ENCODE data around the gene MYD88.
A peak's percentile ranks its signal among the peaks of the same experiment; 100 is the strongest.
"Not testable (repeated sequence)": the region's sequence is repeated elsewhere in the genome, so short reads cannot be mapped to it uniquely, and the experiment has no call there.

MYD88 gene

DNA sequence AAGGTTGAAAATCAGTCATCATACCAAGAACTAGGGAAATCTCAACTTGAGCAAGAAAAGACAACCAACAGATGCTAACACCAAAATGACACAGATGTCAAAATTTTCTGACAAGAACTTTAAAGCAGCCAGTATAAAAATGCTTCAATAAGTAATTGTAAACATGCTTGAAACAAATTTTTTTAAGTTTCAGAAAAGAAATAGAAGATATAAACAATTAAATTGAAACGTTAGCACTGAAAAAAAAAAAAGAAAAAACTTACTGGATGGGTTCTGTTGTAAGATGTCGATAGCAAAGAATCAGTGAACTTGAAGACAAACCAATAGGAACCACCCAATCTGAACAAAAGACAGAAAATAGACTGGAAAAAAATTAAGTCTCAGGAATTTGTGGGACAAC is 8.0 kb downstream of the MYD88 start:
- DNase-seq, result no peak

DNA sequence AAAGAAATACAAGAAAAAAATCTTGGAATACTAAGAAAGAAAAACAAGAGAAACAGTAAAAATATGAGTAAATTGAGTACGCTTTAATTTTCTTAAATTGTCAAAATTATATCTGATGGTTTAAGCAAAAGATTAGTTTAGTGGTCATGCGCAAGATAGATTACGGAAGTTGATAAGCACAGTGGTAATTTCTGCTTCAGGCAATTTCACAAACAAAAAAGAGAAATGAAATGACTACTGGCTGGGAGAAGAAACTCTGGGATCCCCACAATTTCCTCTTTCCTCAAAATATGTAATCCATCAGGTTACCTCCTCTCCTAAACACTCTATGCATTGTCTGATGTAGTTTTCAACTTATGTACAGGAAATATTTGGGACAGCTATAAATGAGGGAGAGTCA is 9.0 kb downstream of the MYD88 start:
- no peak for DNase-seq

DNA sequence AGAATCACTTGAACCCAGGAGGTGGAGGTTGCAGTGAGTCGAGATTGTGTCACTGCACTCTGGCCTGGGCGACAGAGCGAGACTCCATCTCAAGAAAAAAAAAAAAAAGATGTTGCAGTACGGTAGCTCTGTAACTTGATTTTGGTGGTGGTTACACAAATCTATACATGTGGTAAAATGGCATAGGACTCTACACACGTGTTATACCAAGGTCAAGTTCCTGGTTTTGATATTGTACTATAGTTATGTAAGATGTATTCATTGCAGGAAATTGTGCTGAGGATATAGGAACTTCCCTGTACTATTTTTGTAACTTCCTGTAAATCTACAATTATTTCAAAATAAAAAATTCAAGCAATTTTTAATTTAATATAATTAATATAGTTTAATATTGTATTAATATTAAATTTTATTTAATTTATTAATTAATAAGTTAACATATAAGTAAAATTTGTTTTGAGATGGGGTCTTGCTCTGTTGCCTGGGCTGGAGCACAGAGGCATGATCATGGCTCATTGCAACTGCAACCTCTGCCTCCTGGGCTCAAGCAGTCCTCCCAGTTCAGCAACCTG is 9.9 kb downstream of the MYD88 start:
- no peak for DNase-seq

DNA sequence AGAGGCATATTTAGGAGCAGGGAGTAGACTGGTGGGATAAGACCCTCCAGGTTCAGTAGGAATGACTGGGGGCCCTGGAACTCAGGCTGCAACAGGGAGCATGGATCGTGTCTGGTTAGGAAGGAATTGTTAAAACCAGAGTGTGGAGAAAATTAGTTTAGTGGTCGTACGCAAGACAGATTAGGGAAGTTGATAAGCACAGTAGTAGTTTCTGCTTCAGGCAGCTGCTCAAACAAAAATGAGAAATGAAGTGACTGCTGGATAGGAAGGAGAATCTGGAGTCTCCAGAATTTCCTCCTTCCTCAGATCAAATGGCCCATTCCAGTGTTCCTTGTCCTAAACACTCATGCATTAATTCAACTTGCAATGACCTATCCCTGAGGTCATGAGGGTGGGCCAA is 11.2 kb downstream of the MYD88 start:
- DNase-seq, result no peak

DNA sequence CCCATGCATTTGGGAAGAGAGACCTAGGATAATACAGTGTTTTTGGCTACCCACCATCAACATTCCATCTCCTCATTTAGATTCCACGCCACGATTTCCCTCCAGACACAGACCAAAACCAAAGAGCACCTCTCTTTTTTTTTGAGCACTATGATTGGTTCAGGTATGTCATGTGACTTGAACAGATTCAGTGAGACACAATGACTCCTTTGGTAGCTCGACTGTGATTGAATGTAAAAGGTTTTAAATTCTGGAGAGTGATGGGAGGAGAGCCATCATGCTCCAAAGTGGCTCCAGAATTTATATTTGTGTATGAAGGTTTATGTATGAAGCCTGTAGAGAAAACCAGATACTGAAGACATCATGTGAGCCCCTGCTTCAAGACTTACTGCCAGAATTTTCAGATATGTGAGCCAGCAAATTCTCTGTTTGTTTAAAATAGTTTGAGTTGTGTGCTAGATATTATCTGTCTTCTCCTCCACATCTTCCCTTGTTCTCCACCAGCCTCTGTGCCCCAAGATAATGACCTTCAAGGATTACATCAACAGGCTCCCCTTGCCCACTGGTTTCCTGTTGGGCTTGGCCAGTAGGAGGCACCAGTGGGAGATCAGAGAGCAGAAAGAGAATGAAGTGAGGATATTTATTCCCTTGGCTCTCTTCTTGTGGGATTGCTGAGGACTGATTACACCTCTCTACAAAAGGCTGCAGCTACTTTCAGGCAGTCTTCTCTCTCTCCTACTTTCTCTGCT is 12.5 kb downstream of the MYD88 start:
- no peak for DNase-seq

DNA sequence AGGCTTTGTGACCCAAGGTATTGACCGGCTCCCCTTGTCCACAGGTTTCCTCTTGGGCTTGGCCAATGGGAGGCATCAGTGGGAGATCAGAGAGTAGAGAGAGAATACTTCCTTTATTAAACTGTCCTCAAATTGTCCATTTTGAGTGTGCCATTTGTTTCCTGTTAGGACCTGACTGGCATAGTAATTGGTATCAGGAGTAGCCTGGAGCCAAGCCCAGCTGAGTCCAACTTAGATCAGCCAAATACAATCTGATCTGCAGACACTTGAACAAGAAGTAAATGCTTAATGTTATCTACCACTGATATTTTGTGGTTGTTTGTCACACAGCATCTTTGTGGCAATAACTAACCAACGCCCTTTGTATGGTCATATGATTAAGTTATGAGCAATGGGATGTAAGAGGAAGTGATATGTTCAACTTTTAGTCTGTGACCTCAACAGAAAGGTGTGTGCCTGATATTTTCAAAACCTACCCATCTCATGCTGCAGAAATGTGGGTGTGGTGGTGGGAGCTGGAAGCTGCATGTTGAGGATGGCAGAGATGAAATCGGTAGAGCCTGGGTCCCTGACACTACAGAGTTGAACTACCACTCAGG is 13.3 kb downstream of the MYD88 start:
- no peak for DNase-seq

DNA sequence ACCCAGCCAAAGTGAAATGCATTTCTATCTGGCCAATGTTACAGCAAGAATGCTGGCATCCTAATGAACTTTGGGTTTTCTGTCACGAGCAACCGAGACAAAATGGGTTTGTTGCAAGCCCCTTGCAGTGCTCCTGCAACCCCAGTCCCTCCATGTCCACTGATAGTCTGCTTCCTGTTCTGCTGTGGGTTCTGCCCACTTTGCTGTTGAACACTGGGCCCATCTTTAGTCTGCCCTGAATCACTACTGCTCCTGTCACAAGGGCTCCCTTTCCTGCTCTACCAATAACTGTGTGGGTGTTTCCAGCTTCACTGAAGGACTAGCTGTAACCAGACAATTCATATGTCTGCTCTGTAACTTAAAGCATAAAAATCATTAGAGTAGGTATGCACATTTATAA is 14.1 kb downstream of the MYD88 start:
- DNase-seq, result no peak

DNA sequence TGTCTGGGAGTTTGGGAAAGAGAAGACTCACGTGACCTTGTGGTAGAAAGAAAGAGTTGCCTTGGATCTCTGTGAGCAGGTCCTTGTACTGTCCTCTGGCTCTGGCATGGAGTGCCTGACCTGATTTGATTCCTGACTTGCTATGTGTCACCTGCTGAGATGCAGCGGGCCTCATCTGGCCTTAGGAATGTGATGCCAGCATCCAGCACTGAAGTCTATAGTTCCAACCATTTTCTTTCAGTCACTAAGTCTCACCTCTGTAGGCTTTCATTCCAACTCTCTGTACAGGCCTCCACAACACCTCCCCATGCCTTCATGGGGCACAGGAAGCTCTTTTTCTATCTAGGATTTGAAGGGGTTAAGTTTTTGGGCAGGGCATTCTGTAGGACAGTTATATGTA is 14.8 kb downstream of the MYD88 start:
- DNase-seq, result no peak

DNA sequence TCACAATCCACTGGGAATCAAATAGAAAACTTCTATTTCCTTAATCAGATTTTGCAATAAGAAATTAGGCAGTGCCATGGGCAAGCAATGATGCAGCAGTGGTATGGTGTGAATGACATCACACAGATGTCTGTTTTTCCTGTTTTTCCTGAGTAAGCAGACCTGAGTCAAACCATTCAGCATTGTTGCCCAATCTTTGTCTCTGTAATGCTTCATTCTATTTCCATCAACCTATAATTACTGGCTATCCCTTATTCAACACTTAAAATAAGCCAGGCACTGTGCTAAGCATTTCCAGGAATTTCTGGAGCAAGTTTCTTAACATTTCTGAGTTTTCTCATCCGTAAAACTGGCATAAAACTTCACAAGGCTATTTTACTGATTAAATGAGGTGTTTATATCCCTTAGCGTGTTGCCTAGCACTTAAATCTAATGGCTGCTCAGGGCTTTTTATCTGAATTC is 15.6 kb downstream of the MYD88 start:
- no peak for DNase-seq

DNA sequence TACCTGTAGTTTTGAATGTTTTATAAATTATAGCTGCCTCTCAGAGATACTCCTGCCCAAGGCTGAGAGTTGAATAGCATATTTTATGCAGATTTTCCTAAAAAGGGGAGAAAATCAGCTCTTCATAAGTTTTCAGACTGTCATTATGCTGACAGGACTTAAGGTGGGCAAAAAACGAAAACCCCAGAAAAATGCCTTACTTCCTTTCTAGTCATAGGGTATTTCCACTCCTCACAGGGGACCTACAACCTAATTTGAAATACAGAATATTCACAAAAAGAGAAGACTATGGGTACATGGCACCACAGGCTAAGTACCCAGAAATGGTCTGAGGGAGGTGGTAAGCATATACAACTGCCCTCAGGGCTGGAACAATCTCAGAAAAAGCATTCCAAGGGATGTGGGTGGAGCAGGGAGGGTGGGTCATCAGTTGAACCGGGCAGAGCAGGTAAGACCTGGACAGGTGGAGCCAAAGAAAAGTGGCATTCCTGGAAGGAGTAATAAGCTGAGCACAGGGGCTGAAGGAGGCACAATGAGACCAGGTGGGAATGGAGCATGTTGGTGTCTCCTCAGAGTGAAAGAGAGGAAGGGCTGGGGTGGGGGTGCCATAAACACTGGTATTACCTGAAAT is 16.3 kb downstream of the MYD88 start:
- DNase-seq, result no peak

DNA sequence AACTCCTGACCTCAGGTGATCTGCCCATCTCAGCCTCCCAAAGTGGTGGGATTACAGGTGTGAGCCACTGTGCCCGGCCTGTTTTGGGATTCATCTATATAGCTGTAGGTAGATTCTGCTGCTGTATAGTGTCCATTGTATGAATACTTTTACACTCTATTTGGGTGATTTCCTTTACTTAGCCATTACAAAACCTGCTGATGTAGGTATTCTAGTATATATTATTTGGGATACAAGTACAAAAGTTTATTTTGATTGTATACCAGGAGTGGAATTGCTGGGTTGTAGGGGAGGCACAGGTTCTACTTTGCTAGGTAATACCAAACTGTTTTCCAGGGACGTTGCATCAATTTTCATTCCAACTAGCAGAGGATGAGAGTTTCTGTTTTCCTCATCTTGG is 17.4 kb downstream of the MYD88 start:
- no peak for DNase-seq

DNA sequence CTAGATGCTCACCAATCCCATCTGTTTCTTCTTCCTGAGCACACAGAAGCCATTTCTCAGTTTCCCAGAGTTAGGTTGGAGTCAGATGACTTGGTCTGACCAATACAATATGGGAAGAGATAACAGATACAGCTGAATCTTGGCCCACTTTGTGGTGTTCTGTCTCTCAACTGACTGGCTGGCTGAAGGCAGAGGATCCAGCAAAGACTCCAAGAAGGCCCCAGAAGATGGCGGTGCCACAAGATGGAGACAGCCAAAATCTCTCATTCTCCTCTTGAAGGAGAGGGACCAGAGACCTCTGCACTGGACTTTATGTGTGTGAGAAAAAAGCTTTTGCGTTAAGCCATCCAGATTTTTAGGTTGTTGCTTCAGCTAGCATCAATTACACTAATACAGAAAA is 18.7 kb downstream of the MYD88 start:
- no peak for DNase-seq

DNA sequence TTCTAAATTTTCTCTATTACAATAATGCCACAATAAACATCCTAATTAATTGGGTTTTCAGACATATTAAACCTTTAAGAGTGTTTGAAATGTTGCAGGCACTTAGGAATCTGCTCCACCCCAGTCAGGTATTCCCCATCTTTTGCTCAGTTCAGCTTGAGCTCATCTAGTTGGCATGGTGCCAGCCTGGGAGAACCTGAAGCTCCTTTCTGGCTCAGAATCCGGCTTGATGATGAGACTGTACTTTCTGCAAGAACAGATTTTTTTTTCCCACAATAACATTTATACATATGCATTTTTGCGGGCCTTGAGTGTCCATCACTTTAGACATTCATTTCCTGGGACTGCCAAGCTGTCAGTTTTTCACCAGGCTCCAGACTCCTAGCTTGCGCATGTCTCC is 19.1 kb downstream of the MYD88 start:
- DNase-seq, result no peak

DNA sequence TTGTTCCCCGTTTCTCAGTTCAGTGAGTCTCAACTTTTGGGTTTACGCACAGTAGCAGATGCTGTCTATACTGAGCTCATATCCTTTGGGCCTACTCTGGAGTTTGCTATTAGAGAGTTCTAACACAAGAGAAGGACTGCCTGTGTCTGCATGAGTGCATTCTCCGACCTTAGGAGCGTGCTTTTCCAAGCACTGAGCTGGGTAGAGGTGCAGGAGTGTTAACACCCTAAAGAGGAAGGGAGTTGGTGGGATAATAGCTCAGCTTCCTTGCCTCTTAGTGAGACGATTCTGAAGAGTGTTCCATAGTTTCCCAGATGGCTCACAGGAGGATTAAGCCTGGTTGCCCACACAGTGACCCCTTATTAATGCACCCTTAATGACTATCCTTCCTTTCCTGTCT is 20.0 kb downstream of the MYD88 start:
- DNase-seq, result no peak

DNA sequence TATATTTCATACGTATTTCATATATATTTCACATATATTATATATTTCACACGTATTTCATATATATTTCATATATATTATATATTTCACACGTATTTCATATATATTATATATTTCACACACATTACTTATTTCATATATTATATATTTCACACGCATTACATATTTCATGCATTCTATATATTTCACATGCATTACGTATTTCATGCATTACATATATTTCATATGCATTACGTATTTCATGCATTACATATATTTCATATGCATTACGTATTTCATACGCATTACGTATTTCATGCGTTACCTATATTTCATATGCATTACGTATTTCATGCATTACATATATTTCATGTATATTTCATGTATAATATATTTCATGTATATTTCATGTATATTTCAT is 22.2 kb downstream of the MYD88 start:
- not testable (repeated sequence) for DNase-seq

DNA sequence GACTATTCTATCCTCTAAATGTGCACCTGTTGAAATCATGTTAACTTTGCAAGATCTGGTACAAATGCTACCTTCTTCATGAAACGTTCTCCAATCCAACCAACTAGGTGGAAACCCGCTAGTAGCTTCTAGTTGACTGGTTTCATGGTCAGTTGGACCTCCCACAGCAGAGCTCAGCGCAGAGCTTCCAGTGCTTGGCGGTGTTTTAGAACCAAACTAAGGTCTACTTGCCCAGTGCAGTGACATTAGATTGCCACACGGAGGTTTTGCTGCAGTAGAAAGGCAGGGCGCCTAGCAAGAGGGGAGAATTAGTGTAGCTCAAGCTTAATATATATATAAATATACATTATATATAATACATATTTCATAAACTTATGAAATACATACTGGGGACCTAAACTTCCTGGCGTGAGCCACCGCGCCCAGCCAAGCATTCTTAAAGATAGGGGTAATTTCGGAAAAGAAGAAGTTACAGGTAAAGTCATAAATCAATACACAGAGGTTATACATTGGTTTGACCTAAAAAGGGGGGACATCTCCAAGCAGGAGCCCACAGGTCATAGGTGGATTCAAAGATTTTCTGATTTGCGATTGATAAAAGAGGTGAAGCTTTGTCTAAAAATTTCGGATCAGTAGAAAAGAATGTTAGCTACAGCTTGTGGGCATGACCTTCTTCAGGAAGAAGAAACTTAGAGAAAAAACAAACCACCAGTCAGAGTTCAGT is 24.8 kb downstream of the MYD88 start:
- DNase-seq, result peak; percentile 30

DNA sequence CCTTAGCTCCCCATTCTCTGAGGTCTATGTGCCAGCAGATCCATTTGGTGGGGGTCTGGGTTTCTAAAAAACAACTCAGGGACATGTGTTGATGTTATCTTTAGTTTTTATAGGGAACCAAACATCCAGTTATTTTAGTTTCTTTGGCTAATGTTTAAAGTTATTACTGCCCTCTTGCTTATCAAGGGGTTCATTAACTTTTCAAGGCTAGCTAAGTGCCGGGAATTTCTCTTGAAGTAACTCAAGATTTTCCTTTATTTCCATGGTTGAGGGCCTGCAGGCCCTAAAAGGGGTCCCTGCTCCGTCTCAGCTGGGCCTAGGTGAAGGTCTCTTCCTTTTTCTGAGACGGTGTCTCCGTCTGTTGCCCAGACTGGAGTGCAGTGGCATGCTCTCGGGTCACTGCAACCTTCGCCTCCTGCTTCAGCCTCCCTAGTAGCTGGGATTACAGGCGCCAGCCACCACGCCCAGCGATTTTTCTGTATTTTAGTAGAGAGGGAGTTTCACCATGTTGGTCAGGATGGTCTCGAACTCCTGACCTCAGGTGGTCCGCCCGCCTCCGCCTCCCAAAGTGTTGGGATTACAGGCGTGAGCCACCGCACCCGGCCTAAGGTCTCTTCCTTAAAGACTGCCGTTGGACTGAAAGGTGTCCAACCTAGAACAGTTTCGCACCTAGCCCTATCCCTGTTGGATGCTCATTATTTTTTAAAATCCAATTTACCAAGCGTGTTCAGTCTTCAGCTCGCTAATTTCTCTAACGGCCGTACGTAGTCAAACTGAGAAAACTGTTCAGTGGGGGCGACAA is 25.6 kb downstream of the MYD88 start:
- DNase-seq, result no peak

DNA sequence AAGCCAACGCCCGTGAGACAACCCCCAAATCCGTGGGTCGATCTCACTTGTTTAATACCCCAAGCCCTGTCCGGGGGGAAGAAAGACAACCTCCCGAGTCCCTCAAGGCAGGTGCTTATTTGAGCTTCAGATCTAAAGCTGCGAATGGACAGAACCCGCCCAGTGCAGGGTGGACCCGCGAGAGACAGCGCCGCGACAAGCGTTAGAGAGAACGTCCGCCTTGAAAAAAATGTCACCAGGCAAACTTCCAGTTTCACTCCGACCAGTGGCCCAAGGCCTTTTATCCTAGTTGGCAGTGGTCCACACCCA is 26.1 kb downstream of the MYD88 start:
- DNase-seq, result no peak

DNA sequence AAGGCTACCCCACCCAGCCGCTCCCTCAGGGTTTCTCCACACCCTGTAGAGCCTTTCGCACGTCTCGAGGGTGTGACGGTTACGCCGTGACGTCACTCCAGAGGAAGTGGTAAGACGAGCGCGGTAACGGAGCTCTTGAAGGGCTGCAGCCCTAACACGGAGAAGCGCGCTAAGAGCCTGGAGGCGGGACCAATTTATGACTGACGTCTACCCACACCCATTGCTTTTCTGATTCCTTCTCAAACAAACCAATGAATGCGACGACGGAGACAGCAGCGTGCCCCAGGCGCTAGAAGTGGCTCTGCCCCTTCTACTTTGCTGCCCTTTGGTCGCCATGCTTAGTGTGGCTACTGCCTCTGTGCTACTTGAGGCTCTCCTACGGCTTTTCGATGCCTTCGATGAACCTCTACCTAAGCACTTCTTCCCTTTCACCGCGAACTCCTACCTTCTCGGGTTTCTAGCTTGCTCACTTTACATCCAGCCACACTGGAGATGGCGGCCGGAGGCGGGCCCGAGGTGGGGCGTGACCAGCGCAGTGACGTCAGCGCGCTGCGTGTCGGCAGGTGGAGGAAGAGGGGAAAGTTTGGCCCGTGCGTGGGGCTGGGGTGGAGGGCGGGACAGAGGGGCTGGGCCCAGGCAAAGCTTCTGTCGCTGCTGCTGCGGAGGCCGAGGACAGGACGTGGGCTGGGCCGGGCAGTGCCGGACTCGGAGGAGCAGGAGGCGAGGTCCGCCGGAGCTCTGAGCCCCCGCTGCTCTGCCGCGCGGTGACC is 26.7 kb downstream of the MYD88 start, which contains the start of gene OXSR1:
Gene OXSR1, plus strand, starts transcription at position 586 of the 770 bp plus-strand sequence. CDS start 340 bp downstream, outside the sequence.
- DNase-seq, result peak; percentile 99

DNA sequence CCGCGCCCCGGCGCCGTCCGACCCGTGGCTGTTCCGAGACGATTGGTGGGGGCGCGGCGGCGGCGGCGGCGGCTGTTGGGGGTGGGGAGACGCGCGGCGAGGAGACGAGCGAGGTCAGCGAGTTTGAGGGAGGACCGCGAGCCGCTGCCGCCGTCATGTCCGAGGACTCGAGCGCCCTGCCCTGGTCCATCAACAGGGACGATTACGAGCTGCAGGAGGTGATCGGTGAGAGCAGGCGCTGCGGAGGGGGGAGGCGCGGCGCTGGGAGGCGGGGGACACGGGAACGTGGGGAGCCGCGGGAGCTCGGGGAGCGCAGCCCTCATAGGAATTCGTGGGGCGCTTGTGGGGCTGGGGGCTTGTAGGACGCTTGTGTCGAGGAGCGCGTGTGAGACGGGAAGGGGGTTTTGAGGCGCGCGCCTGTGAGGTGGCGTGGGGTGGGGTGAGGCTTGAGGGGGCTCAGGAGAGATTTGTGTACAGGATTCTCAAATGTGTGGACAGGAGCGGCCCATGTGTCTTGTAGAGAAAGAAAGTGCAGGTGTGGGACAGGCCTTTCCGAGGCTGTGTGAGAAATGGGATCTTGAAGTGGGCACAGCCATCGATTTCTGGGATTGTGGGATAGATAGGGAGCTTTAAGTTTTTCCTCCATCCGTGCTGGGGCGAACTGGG is 27.4 kb downstream of the MYD88 start:
- peak; percentile 62 for DNase-seq

DNA sequence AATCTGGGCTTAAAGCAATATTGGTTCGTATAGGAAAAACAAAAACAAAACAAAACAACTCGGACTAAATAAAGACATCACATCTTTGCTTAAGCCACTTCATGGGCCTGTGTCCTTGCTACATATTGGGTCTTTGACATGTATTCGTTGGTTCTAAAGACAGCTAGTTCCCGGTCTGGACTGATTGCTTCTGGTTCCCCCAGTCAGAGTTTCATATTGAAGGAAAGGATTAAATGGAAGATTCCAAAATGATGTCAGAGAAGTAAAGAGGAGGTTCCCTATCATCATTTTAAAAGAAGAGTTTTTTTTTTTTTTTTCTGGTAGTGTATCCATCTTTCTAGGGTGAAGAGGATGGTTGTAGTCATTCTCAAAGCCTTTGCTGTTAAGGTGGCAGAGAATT is 29.1 kb downstream of the MYD88 start:
- no peak for DNase-seq

Data from RPMI8226 (cell line).